CD4-positive, CD25-positive, alpha-beta regulatory T cell (primary cell): ENCODE measurements around the gene PNRC2. TPM values are rescaled to one million over a fixed set of nuclear protein-coding genes. Genes with fewer than 3 reads are reported as not detected.

Source experiments
- ATAC-seq, 2 donors: fragments of 150-1000 bp; cut with Tn5 transposase; one replicate each; pipeline ENCODE4 v1.10.0; 2021; ENCODE audit warnings: low read depth in 2 of 2, moderate number of reproducible peaks in 2 of 2, moderate library complexity in 1 of 2
- DNase-seq, 3 donors: peaks; one replicate each; pipeline versions ENCODE4 v3.0.0 to v3.0.0-alpha.2; 2012 to 2022; ENCODE audit warnings: mixed read lengths in 1 of 3
- H3K27ac ChIP-seq: one replicate; pipeline ENCODE4 v1.7.0; 2013; ENCODE audit warnings: mild to moderate bottlenecking, low read length; ENCODE audit not compliant: insufficient read depth, poor library complexity, severe bottlenecking
- H3K27me3 ChIP-seq: one replicate; pipeline ENCODE4 v1.7.0; 2013; ENCODE audit warnings: low read length; ENCODE audit not compliant: control insufficient read depth, insufficient read depth
- H3K36me3 ChIP-seq: one replicate; pipeline ENCODE4 v1.7.0; 2013; ENCODE audit warnings: mild to moderate bottlenecking, low read length, moderate library complexity; ENCODE audit not compliant: control insufficient read depth, insufficient read depth
- H3K4me1 ChIP-seq: 2 replicates; pipeline ENCODE4 v1.7.0; 2013; ENCODE audit warnings: mild to moderate bottlenecking, low read length; ENCODE audit not compliant: insufficient read depth, control insufficient read depth, poor library complexity, severe bottlenecking
- H3K4me3 ChIP-seq: one replicate; pipeline ENCODE4 v1.7.0; 2013; ENCODE audit warnings: low read depth, mild to moderate bottlenecking, low read length, moderate library complexity
- H3K9me3 ChIP-seq, 2 experiments: 1 replicate in 1 of 2; 2 replicates in 1 of 2; pipeline ENCODE4 v1.7.0; 2013; ENCODE audit warnings: low read length in 2 of 2, mild to moderate bottlenecking in 1 of 2, moderate library complexity in 1 of 2; ENCODE audit not compliant: control insufficient read depth in 2 of 2
- H3K27ac Mint-ChIP-seq, 3 donors: one replicate each; pipeline ENCODE4 v1.8.0; 2020 to 2022; ENCODE audit warnings: mild to moderate bottlenecking in 3 of 3, mixed read lengths in 3 of 3, moderate library complexity in 2 of 3
- H3K27me3 Mint-ChIP-seq: one replicate; pipeline ENCODE4 v1.8.0; 2022; ENCODE audit warnings: mild to moderate bottlenecking, mixed read lengths
- H3K36me3 Mint-ChIP-seq: one replicate; pipeline ENCODE4 v1.8.0; 2020; ENCODE audit warnings: mixed read lengths
- H3K4me1 Mint-ChIP-seq, 4 donors: one replicate each; pipeline ENCODE4 v1.8.0; 2020 to 2022; ENCODE audit warnings: mixed read lengths in 4 of 4, mild to moderate bottlenecking in 1 of 4
- H3K4me3 Mint-ChIP-seq, 4 donors: one replicate each; pipeline ENCODE4 v1.8.0; 2020 to 2022; ENCODE audit warnings: mild to moderate bottlenecking in 4 of 4, mixed read lengths in 4 of 4, moderate library complexity in 3 of 4
- H3K9me3 Mint-ChIP-seq, 7 donors: one replicate each; pipeline ENCODE4 v1.8.0; 2020 to 2022; ENCODE audit warnings: mixed read lengths in 7 of 7, mild to moderate bottlenecking in 3 of 7, moderate library complexity in 2 of 7
- polyA plus RNA-seq, 4 donors: library from polyadenylated mRNA; unstranded; fragments of 300-500 nt; fragmentation: Illumina TruSeq; gene quantifications; one replicate each; pipeline ENCODE4 v1.2.3, GENCODE V29; 2021
- total RNA-seq: library from RNA; stranded (reverse); gene quantifications from one replicate; pipeline ENCODE4 v1.2.3, GENCODE V29; 2022

The PNRC2 gene
- total and polyA plus RNA-seq, 5 donors from 2014 or later = 123 to 149 (median 137) TPM

DNA sequence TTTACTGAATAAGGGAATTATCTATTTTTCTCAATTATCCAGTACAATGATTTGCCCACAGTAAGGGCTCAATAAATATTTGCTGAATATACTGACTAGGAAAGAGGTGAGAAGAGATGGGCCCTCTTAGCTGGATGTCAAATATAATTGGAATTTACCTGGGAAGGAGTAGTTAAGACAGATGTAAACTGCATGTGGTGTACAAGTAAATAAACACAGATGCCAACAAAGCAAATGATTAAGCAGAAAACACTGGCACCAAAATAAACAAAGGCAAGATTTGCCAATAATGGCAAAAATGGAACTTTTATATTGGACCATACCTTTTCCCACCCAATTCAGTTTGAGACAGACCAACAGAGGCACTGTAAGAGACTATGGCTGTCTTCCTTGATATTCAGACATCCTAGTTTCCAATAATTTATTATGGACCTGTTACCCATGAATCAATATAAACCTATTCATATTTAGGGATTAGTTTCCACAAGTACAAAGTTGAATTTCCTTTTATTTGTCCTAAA lies 7.4 kb downstream of the PNRC2 start:
- no peak overlapping the region for H3K27ac ChIP-seq
- peaks cover 66% of the 10 kb centered on the region for H3K36me3 ChIP-seq
- H3K27me3 Mint-ChIP-seq = no peaks in the 10 kb centered on the region
- H3K9me3 Mint-ChIP-seq = no peaks in the 10 kb centered on the region
- no peak for ATAC-seq
- no peaks in the 10 kb centered on the region for H3K27me3 ChIP-seq
- H3K4me3 ChIP-seq = no peak overlapping the region
- no peaks in the 10 kb centered on the region for H3K9me3 ChIP-seq
- H3K4me1 Mint-ChIP-seq = peaks cover 41 to 62% (median 52%) of the 10 kb centered on the region in 4 donors
- peaks cover 17% of the 10 kb centered on the region for H3K4me1 ChIP-seq
- no peak for DNase-seq
- H3K4me3 Mint-ChIP-seq = no peak overlapping the region
- peaks cover 35% of the 10 kb centered on the region for H3K36me3 Mint-ChIP-seq
- H3K27ac Mint-ChIP-seq = peak overlapping the region in 2 of 3 donors; percentile 71 to 88

DNA sequence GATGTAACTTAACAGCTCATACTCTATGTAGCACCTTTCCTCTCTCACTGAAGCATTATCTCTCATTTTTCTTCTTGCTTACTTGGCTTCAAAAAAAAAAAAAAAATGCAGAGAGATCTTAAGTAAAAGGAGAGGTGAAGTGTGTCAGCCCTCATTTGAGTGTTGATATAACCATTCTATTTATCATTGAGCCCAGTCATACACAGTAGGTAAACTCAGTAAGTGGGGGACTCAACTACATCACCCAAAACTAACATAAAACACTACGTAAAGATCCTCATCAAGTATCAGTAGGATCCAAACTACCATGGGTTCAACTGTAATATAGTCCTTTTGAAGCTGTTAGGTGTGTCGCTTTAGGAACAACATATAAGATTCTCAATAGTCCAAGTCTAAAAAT lies 8.2 kb downstream of the PNRC2 start:
- Mint-ChIP-seq H3K27me3 (no peaks in the 10 kb centered on the region), H3K4me1 (peaks cover 38 to 56% (median 49%) of the 10 kb centered on the region in 4 donors), H3K36me3 (peaks cover 31% of the 10 kb centered on the region), H3K4me3 (peak overlapping the region in 1 of 4 donors; percentile 15), H3K27ac (peak overlapping the region in 2 of 3 donors; percentile 60 to 78), H3K9me3 (no peaks in the 10 kb centered on the region)
- Histone ChIP-seq H3K4me1 (peaks cover 17% of the 10 kb centered on the region), H3K27ac (no peak overlapping the region), H3K27me3 (no peaks in the 10 kb centered on the region), H3K36me3 (peaks cover 70% of the 10 kb centered on the region), H3K4me3 (no peak overlapping the region), H3K9me3 (no peaks in the 10 kb centered on the region)
- ATAC-seq (no peak), DNase-seq (no peak)

- Histone ChIP-seq H3K4me1 (peaks cover 54% of the 10 kb centered on the region), H3K9me3 (no peaks in the 10 kb centered on the region), H3K36me3 (peaks cover 36% of the 10 kb centered on the region), H3K27me3 (no peaks in the 10 kb centered on the region), H3K27ac (peak overlapping the region; percentile 62), H3K4me3 (peak overlapping the region; percentile 92)
- ATAC-seq = no peak
- H3K9me3 Mint-ChIP-seq = no peaks in the 10 kb centered on the region
- H3K4me1 Mint-ChIP-seq = peaks cover 36 to 70% (median 51%) of the 10 kb centered on the region in 4 donors
- peak overlapping the region; percentile 81 to 96 (median 90) for H3K4me3 Mint-ChIP-seq
- peaks cover 11% of the 10 kb centered on the region for H3K36me3 Mint-ChIP-seq
- DNase-seq = peak in 1 of 3 donors; percentile 34
- H3K27ac Mint-ChIP-seq = peak overlapping the region; percentile 38 to 96 (median 72)
- H3K27me3 Mint-ChIP-seq = peaks cover 4% of the 10 kb centered on the region
Measured at GRCh38 chr1:23977187-23977853, 17.7 kb downstream of the PNRC2 start.

- peak overlapping the region; percentile 92 for H3K4me3 ChIP-seq
- H3K27me3 Mint-ChIP-seq = peaks cover 4% of the 10 kb centered on the region
- peak overlapping the region; percentile 94 to 98 (median 96) for H3K4me3 Mint-ChIP-seq
- H3K27ac Mint-ChIP-seq = peak overlapping the region; percentile 3 to 96 (median 96)
- peaks cover 11% of the 10 kb centered on the region for H3K36me3 Mint-ChIP-seq
- DNase-seq = no peak
- H3K36me3 ChIP-seq = peaks cover 34% of the 10 kb centered on the region
- H3K9me3 Mint-ChIP-seq = no peaks in the 10 kb centered on the region
- peaks cover 54% of the 10 kb centered on the region for H3K4me1 ChIP-seq
- no peaks in the 10 kb centered on the region for H3K9me3 ChIP-seq
- no peaks in the 10 kb centered on the region for H3K27me3 ChIP-seq
- peaks cover 36 to 70% (median 51%) of the 10 kb centered on the region in 4 donors for H3K4me1 Mint-ChIP-seq
- peak overlapping the region; percentile 62 for H3K27ac ChIP-seq
- no peak for ATAC-seq
Measured at GRCh38 chr1:23977854-23978191, 18.2 kb downstream of the PNRC2 start.

- Mint-ChIP-seq H3K36me3 (peaks cover 8% of the 10 kb centered on the region), H3K4me1 (peaks cover 36 to 66% (median 47%) of the 10 kb centered on the region in 4 donors), H3K27ac (peak overlapping the region; percentile 80 to 96 (median 96)), H3K9me3 (no peaks in the 10 kb centered on the region), H3K27me3 (peaks cover 4% of the 10 kb centered on the region), H3K4me3 (peak overlapping the region; percentile 94 to 98 (median 96))
- DNase-seq (no peak), ATAC-seq (no peak)
- peak overlapping the region; percentile 92 for H3K4me3 ChIP-seq
- peaks cover 54% of the 10 kb centered on the region for H3K4me1 ChIP-seq
- peaks cover 26% of the 10 kb centered on the region for H3K36me3 ChIP-seq
- no peaks in the 10 kb centered on the region for H3K9me3 ChIP-seq
- peak overlapping the region; percentile 98 for H3K27ac ChIP-seq
- H3K27me3 ChIP-seq = no peaks in the 10 kb centered on the region
Measured at GRCh38 chr1:23978805-23979204, 19.2 kb downstream of the PNRC2 start.

- Histone ChIP-seq H3K27ac (peak overlapping the region; percentile 98), H3K4me3 (peak overlapping the region; percentile 92), H3K9me3 (no peaks in the 10 kb centered on the region), H3K36me3 (peaks cover 20% of the 10 kb centered on the region), H3K4me1 (peaks cover 51% of the 10 kb centered on the region), H3K27me3 (no peaks in the 10 kb centered on the region)
- H3K9me3 Mint-ChIP-seq = no peaks in the 10 kb centered on the region
- H3K27me3 Mint-ChIP-seq = peaks cover 4% of the 10 kb centered on the region
- DNase-seq (no peak), ATAC-seq (no peak)
- H3K4me3 Mint-ChIP-seq = peak overlapping the region; percentile 94 to 98 (median 96)
- H3K27ac Mint-ChIP-seq = peak overlapping the region; percentile 80 to 96 (median 96)
- peaks cover 4% of the 10 kb centered on the region for H3K36me3 Mint-ChIP-seq
- H3K4me1 Mint-ChIP-seq = peaks cover 36 to 59% (median 44%) of the 10 kb centered on the region in 4 donors
Measured at GRCh38 chr1:23979387-23979880, 19.8 kb downstream of the PNRC2 start.

GRCh38 chr1:23979881-23980727 lies 20.5 kb downstream of the PNRC2 start, which contains the start of gene SRSF10:
Gene SRSF10 (minus strand): TSS chr1:23980327. CDS start chr1:23980255, 72 bp downstream.
- Histone ChIP-seq H3K27me3 (no peaks in the 10 kb centered on the region), H3K27ac (peak within 1 kb of the TSS; percentile 98), H3K9me3 (no peaks in the 10 kb centered on the region), H3K4me1 (peaks cover 51% of the 10 kb centered on the region), H3K36me3 (peaks cover 13% of the 10 kb centered on the region), H3K4me3 (peak within 1 kb of the TSS; percentile 92)
- DNase-seq (peak; percentile 97 to 99 (median 98)), ATAC-seq (peak; percentile 95 to 96)
- peak within 1 kb of the TSS; percentile 94 to 98 (median 96) for H3K4me3 Mint-ChIP-seq
- H3K36me3 Mint-ChIP-seq = no peaks in the 10 kb centered on the region
- peaks cover 4% of the 10 kb centered on the region for H3K27me3 Mint-ChIP-seq
- peaks cover 34 to 53% (median 40%) of the 10 kb centered on the region in 4 donors for H3K4me1 Mint-ChIP-seq
- peak within 1 kb of the TSS; percentile 96 to 99 (median 98) for H3K27ac Mint-ChIP-seq
- H3K9me3 Mint-ChIP-seq = no peaks in the 10 kb centered on the region
